ENCODE data around the gene SPDYE16.
"Not testable (repeated sequence)": the region's sequence is repeated elsewhere in the genome, so short reads cannot be mapped to it uniquely, and the experiment has no call there.

Gene SPDYE16

DNA sequence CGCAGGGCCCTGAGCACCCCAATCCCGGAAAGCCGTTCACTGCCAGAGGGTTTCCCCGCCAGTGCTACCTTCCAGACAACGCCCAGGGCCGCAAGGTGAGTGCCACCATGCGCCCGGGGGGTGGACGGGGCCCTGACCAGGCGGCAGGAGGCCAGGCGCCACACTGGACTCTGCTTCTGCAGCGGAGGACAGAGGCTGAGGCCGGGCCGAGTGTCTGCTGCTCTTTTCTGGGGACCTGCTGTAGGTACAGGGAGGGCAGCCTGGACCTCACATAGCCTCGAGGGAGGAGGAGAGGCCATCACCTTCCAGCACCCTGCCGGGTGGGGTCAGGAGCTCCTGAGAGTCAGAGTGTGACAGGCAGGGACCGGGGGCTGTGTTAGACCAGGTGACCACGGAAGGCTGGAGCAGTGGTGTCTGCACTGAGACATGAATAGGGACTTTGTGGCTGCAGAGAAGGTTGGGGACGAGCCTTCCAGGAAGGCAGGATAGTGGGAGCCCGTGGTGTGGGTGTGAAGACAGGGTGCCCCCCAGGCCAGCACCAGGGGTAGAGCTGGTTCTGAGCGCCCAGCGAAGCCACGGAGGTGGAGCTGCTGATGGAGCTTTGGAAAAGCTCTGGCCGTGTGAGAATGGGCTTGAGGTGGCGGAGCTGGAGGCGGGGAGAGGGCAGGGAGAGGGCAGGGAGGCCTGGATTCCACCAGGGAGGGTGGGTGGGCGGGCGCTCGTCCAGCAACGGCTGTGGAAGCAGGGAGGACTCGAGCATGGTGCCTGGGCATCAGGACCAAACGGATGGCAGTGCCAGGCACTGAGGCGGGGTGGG is 38.5 kb downstream of the SPDYE16 start:
- DNase-seq (ENCODE audit: low read depth), result not testable (repeated sequence)

DNA sequence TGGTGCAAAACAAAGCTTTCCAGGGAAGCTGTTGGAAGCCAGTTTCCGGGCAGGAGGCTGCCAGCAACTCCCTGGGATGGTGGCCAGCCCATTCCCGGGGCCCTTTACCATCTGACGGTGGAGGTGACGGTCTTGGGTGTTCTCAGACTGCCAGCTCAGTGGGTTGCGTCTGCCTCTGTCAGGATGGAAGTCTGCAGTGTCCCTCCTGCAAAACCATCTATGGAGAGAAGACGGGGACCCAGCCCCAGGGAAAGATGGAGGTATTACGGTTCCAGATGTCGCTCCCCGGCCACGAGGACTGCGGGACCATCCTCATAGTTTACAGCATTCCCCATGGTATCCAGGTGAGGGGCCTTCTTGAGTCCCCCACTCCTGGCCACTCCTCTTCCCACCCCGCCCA is 39.9 kb downstream of the SPDYE16 start:
- not testable (repeated sequence) for DNase-seq (ENCODE audit: low read depth)

DNA sequence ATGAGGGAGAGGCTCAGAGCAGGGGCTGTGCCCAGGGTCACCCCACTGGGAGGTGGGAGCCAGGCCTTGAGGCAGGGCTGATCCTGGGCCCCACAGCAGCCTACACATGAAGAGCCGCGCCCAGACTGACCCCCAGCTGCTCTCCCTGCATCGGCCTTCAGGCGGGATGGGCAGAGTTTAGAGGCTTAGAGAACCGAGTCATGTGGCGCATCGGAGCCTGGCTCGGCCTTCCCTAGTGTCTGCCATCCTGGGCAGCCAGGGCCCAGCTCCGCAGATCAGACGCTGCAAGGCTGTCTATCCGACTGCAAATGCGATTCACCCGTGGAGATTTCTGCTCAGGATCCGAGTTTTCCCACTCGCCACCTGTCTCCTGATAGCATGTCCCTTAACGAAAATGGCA is 40.3 kb downstream of the SPDYE16 start:
- not testable (repeated sequence) for DNase-seq (ENCODE audit: low read depth)

DNA sequence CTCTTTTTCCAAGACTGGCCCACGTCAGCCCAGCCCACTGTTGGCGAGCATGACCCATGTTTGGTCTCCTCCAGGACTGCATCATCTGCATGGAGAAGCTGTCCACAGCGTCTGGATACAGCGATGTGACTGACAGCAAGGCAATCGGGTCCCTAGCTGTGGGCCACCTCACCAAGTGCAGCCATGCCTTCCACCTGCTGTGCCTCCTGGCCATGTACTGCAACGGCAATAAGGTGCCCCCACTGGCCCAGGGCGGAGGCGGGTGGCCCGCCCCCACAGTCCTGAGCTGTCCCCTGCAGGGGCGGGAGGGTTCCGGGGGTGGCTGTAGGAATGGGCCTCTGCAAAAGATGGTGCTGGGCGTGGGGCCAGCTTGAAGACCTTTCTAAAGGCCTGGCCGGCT is 40.9 kb downstream of the SPDYE16 start:
- DNase-seq (ENCODE audit: low read depth), result not testable (repeated sequence)

DNA sequence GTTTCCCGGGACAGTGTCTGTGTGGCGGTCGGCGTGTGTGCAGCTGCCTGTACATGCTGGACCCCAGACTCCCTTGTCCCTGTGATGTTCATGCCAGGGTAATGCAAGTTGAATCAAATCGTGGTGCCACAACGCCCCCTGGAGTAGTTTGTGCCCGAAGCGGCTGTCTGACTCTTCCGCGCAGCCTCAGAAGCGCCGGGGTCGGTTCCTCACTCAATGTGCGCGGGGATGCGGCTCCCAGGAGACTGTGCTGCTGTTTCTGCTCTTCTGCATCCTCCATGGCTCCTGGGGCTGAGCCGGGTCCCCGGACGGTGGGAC is 43.2 kb downstream of the SPDYE16 start:
- DNase-seq (ENCODE audit: low read depth), result not testable (repeated sequence)

DNA sequence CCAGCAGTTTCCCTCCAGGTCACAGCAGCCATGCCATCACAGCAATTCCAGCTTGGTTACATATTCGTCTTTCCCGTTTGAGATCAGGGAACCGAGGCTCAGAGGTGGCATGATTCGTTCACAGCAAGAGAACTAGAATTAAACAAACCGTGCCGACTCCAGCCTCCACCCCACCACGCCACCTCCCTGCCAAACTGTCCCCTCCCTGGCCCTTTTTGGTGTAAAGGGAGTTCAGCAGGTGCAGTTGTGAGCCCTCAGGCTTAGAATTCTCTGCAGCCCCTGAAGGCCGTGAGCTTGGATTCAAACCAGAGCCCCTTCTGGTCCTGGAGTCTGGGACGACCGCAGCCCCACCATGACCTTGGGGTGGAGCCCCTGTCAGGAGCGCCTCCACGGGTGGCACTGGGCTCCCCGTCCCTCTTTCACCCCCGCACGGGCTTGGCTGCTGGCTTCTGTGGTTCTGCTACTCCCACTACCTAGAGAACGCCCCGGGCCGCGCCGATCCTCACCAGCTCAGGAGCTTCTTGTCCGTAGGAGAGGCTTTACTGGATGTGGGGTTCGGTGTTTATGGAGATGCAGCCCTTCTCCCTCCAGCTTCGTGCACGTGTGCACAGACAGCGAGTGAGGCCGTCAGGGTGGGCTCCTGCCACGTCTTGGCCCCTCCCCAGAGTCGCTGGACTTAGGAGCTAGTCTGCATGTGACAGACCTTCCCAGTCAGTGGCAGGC is 43.7 kb downstream of the SPDYE16 start:
- DNase-seq (ENCODE audit: low read depth), result not testable (repeated sequence)

DNA sequence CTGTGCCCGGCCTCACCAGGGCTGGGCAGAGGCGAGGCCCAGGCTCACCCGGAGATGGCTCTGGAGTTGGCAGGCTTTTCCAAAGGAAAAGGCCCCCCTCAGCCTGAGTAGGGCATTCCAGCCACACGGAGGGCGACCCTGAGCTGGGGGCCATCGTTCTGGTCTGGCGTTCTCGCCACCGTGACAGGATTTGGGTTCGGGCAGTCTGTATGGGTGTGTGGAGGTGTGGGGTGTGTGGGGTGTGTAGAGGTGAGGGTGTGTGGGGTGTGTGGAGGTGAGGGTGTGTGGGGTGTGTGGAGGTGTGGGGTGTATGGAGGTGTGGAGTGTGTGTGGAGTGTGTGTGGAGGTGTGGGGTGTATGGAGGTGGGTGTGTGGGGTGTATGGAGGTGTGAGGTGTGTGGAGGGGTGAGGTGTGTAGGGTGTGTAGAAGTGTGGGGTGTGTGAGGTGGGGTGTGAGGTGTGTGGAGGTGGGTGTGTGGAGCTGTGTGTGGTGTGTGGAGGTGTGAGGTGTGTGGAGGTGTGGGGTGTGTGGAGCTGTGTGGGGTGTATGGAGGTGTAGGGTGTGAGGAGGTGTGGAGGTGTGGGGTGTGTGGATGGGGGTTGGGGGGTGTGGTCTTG is 44.4 kb downstream of the SPDYE16 start:
- not testable (repeated sequence) for DNase-seq (ENCODE audit: low read depth)

DNA sequence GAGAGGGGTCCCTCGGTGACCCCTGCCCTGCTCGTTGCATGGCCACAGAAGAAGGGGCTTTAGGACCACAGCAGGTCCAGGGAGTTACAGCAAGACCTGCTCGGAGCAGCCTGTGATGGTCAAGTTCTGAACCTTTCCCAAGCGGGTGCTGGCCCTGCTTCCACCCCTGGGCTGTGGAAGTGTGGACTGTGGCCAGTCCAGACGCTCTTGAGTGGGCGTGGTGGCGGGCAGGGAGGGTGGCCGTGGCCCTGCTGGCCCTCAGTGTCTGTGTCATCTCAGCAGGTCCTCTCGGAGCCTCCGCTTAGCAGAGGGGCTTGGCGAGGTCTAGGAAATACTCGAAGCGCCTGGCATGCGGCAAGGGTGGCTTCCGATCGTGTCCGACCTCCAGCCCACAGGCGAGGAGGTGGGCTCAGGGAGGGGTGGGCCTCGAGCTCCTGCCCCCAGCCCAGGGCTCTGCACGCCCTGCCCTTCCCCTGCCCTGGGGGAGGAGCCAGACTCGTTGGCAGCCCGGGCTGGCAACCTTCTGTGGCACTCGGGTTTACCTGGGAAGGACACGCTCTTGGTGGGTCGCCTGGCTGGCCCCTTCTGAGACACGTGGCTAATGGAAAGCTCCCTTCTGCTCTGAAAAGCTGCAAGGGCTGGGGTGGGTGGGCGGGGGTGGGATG is 45.0 kb downstream of the SPDYE16 start:
- DNase-seq (ENCODE audit: low read depth), result not testable (repeated sequence)

DNA sequence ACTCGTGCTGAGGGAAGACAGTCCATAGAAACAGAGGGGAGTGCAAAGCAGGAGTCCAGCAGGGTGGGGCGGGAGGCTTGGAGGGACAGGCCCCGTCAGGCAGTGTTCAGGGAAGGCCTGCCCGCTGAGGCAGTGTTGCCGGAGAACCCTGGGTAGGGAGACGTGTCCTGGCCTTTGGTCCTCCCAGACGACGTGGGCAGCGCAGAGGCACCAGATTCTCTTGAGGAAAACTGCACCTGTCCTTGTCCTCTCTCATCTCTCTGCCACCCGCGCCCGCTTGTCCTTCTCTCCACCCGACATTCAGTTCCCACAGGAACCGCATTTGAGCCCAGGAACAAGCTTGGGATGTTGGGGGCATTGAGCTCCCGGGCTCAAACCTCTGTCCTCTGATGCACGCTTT is 47.4 kb downstream of the SPDYE16 start:
- not testable (repeated sequence) for DNase-seq (ENCODE audit: low read depth)

DNA sequence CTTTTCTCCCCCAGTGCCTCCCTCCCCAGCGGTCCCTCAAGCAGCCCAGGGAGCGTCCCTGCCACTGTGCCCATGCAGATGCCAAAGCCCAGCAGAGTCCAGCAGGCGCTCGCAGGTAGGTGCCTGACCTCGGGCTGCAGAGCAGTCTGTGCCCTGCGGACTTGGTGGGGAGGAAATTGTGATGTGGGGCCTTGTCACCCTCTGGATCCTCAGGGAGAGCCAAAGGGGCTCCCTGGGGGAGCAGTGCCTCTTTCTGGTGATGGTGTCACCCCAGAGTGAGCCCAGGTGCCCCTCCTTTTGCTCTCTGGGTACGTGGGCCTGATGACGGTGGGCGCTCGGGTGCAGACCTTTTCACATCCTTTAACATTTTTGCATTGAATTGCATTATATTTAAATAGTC is 51.0 kb downstream of the SPDYE16 start:
- DNase-seq (ENCODE audit: low read depth), result not testable (repeated sequence)

DNA sequence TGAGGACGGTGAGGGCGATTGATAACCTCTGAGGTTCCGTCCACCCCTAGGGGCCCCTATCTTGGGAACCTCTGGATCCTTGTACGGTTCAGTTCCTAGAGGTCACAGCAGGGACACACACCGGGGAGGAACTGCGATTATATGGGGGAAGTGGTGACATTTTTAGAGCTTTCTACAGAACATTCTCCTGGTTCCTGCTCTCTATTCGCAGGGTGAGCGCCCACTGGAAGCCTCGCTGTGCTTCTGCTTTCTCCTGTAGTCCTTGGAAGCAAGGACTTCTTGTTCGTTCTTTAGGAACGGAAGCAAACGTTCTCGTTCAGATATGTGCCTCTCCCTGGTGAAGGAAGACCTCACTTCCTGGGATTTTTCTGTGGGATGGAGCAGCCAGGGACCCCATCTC is 55.1 kb downstream of the SPDYE16 start:
- DNase-seq (ENCODE audit: low read depth), result not testable (repeated sequence)

DNA sequence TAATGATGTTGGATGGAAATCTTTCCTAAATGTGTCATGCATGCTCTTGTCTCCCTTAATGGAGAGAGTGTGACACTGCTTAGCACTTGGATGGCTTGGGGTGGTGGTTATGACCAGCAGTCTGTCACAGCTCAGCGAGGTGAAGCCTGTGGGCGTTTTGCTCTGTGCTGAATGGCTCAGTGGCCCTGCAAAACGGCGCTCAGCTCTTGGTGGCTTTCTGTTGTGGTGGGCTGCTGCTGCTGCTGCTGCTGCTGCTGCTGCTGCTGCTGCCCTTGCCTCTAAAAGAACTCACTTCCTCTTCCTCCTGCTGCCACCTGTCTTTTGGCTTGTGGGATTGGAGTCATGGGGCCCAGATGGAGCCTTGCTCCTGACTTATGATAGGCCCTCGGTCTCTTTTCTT is 56.5 kb downstream of the SPDYE16 start:
- peak; percentile 11 for DNase-seq (ENCODE audit: low read depth)

DNA sequence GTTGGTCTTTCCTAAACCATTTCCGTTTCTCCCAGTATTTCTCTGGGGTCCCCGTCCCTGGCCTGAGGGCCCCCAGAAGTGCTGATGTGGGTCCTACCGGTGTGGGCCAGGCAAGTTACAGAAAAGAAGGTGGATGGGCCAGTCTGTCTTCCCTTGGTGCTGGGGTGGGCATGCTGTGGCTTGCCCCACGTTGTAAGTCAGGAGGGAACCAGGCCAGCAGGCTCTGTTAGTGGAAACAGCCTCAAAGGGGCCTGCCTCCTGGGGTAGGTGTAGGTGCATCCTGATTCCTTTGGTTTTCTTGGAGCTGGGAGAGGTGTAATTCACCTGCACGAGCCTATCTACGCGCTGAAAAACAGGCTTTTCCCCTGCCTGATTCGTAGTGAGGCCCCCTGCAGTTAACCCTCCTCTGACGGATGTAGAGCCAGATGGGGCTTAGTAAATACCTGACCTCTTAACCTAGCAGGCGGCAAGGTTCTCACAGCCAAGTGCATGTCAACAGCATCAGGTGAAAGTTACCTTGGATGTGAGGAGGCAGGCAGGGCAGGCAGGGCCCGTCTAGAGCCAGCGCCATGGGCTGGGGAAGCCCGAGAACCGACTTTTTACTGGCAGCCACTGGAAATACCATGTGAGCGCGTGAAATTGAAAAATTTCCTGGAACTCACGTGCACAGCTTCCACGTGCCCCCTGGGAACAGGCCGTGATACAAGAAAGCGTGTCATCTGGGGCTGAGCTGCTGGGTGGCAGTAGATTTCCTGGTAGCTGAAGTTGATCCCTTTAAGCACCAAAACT is 57.1 kb downstream of the SPDYE16 start:
- not testable (repeated sequence) for DNase-seq (ENCODE audit: low read depth)

DNA sequence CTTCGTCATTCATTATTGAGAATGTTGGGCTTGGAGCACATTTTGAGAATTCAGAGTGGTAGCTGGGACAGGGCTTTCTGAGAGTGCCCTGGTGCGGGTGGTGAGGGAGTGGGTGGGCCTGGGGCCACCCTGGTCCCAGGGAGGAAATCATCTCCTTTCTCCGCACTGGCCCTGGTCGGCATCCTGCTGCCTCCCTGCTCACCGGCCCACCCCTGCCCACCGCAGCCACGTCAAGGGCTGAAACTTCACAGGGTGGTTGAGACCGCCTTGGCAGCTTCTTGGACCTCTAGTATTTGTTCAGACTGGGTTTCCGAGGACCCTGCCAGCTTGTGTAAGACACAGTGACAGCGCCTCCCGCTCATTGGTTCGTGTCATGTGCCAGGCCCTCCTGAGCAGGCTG is 58.6 kb downstream of the SPDYE16 start:
- not testable (repeated sequence) for DNase-seq (ENCODE audit: low read depth)

DNA sequence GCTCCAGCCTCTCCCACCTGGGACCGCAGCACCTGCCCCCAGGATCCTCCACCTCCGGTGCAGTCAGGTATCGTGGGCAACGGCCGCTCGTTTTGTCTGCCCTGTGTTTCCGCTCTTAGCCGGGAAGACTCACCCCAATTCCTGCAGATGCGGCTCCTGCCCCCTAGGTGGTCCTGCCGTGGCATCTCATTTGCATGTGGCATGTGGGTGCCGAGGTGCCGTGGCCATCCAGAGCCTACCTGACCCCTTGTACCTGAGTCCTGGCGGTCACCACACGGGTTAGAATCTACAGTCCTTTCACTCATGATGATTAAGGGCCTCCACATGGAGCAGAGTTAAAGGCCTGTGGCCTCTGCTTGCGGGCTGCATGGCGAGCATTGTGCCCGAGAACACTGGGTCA is 60.0 kb downstream of the SPDYE16 start:
- DNase-seq (ENCODE audit: low read depth), result not testable (repeated sequence)

DNA sequence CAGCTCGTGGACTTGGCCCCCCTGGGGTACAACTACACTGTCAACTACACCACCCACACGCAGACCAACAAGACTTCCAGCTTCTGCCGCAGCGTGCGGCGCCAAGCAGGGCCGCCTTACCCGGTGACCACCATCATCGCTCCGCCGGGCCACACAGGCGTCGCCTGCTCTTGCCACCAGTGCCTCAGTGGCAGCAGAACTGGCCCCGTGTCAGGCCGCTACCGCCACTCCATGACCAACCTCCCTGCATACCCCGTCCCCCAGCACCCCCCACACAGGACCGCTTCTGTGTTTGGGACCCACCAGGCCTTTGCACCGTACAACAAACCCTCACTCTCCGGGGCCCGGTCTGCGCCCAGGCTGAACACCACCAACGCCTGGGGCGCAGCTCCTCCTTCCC is 60.4 kb downstream of the SPDYE16 start:
- not testable (repeated sequence) for DNase-seq (ENCODE audit: low read depth)

Data from activated T-cell treated with anti-CD3 and anti-CD28 coated beads for 48 hours (primary cell).